NCI-H226 (cell line): Measurements from ENCODE around the gene BCHE.

ENCODE experiments used
- DNase-seq: peaks from one replicate; pipeline ENCODE4 v3.0.0-alpha.2; 2015

The BCHE gene

GRCh38 chr3:165837058-165837525 lies at the start of gene BCHE:
Gene BCHE, minus strand, starts transcription at chr3:165837423. Its CDS starts 6,390 bp downstream, at chr3:165831033.
- DNase-seq: no peak

GRCh38 chr3:165885558-165886270 lies 48.5 kb upstream of the BCHE start:
- no peak for DNase-seq

- DNase-seq: no peak
Measured at GRCh38 chr3:165884518-165884917, 47.3 kb upstream of the BCHE start.

- DNase-seq: no peak
Measured at GRCh38 chr3:165883863-165884478, 46.7 kb upstream of the BCHE start.

- DNase-seq: no peak
Measured at GRCh38 chr3:165883117-165883516, 45.9 kb upstream of the BCHE start.

GRCh38 chr3:165875644-165876043 lies 38.4 kb upstream of the BCHE start:
- DNase-seq: no peak

- DNase-seq: peak; percentile 68
Measured at GRCh38 chr3:165874663-165875489, 37.7 kb upstream of the BCHE start.

- DNase-seq: no peak
Measured at GRCh38 chr3:165868088-165868487, 30.9 kb upstream of the BCHE start.

- DNase-seq: no peak
Measured at GRCh38 chr3:165859061-165859460, 21.8 kb upstream of the BCHE start.

GRCh38 chr3:165855581-165855980 lies 18.4 kb upstream of the BCHE start:
- DNase-seq: peak; percentile 85

GRCh38 chr3:165854696-165855095 lies 17.5 kb upstream of the BCHE start:
- DNase-seq: peak; percentile 29

- peak; percentile 86 for DNase-seq
Measured at GRCh38 chr3:165852711-165853110, 15.5 kb upstream of the BCHE start.

GRCh38 chr3:165852191-165852590 lies 15.0 kb upstream of the BCHE start:
- peak; percentile 82 for DNase-seq

GRCh38 chr3:165846056-165846455 lies 8.8 kb upstream of the BCHE start:
- DNase-seq: no peak

GRCh38 chr3:165839296-165840076 lies 2.3 kb upstream of the BCHE start:
- DNase-seq: no peak

- no peak for DNase-seq
Measured at GRCh38 chr3:165837801-165838200, 578 bp upstream of the BCHE start.

GRCh38 chr3:165835431-165835830 lies 1.8 kb downstream of the BCHE start:
- no peak for DNase-seq

- DNase-seq: no peak
Measured at GRCh38 chr3:165830746-165831145, 6.5 kb downstream of the BCHE start.

GRCh38 chr3:165827883-165828282 lies 9.3 kb downstream of the BCHE start:
- DNase-seq: no peak

- DNase-seq: no peak
Measured at GRCh38 chr3:165827233-165827632, 10.0 kb downstream of the BCHE start.

- DNase-seq: no peak
Measured at GRCh38 chr3:165820671-165821123, 16.5 kb downstream of the BCHE start.

- DNase-seq: peak; percentile 95
Measured at GRCh38 chr3:165817160-165817709, 20.0 kb downstream of the BCHE start.
